ENCODE data around the gene RPAP2. TPM values are rescaled to one million over a fixed set of nuclear protein-coding genes. Genes with fewer than 3 reads are reported as not detected.

The RPAP2 gene
- polyA plus RNA-seq, 2 of the 4 experiments (the other 2 are of a cell fraction): 5.8 to 18.5 TPM

GRCh38 chr1:92362970-92363369, 64.1 kb downstream of the RPAP2 start:
- WGBS (ENCODE audit: missing lambda C conversion rate): 85% methylated on average over 3 of the region's 3 CpGs
- POLR2A ChIA-PET: no interaction called here
- no peak for ATAC-seq
- no peak for TF ChIP-seq HOXB13 (CRISPR knock-in tag; IDR thresholded peaks at IDR 0.05; ENCODE audit: low read depth)
- H3K4me2 ChIP-seq: no peak overlapping the region
- H3K27ac ChIP-seq: no peak overlapping the region
- H3K4me3 ChIP-seq: no peak overlapping the region
- no peak for FAIRE-seq
- 0 out of 3 replicates have a peak, but pooled peaks cover 3% of the 10 kb centered on the region for H3K4me1 ChIP-seq
- no peaks in the 10 kb centered on the region for H3K9me3 ChIP-seq
- CTCF ChIA-PET: no interaction called here
- DNase-seq (ENCODE audit: low read depth in 1 of 2, low spot score in 1 of 2): no peak

- TF ChIP-seq FOSB (CRISPR knock-in tag; IDR thresholded peaks at IDR 0.05) (no peak), EHF (CRISPR knock-in tag; IDR thresholded peaks at IDR 0.05) (no peak), BHLHE40 (IDR thresholded peaks at IDR 0.05; ENCODE audit: low read depth, low read length) (no peak), ELK1 (IDR thresholded peaks at IDR 0.05; ENCODE audit: low read depth, low read length) (no peak), MAFK (IDR thresholded peaks at IDR 0.05; ENCODE audit: partially characterized antibody) (no peak), E2F6 (IDR thresholded peaks at IDR 0.05; ENCODE audit: borderline replicate concordance, low read depth) (no peak), FOXS1 (CRISPR knock-in tag; IDR thresholded peaks at IDR 0.05) (no peak), ZSCAN20 (CRISPR knock-in tag; IDR thresholded peaks at IDR 0.05) (no peak), CTCF (IDR thresholded peaks at IDR 0.05) (no peak), EHMT2 (IDR thresholded peaks at IDR 0.05; ENCODE audit: low read depth) (no peak)
- Histone ChIP-seq H3K4me1 (0 out of 3 replicates have a peak, but pooled peaks cover 3% of the 10 kb centered on the region), H3K4me3 (no peak overlapping the region), H3K27ac (no peak overlapping the region), H3K4me2 (no peak overlapping the region), H3K9me3 (no peaks in the 10 kb centered on the region)
- ChIA-PET POLR2A (no interaction called here), CTCF (no interaction called here)
- ATAC-seq (no peak), FAIRE-seq (no peak), DNase-seq (ENCODE audit: low read depth in 1 of 2, low spot score in 1 of 2) (no peak)
- WGBS (ENCODE audit: missing lambda C conversion rate): 99% methylated on average over 3 of the region's 3 CpGs
These were observed 64.5 kb downstream of the RPAP2 start for GRCh38 chr1:92363401-92363800.

- POLR2A ChIA-PET: no interaction called here
These were observed 66.7 kb downstream of the RPAP2 start for GRCh38 chr1:92365378-92366039.

More at GRCh38 chr1:92365378-92366039, 66.7 kb downstream of the RPAP2 start:
- CTCF ChIA-PET: no interaction called here
- TF ChIP-seq ZC3H11A (IDR thresholded peaks at IDR 0.05): no peak
- no peak for TF ChIP-seq FOSL2 (IDR thresholded peaks at IDR 0.05)
- no peak for TF ChIP-seq FOSL2 (CRISPR knock-in tag; IDR thresholded peaks at IDR 0.05)
- TF ChIP-seq CHD4 (IDR thresholded peaks at IDR 0.05; ENCODE audit: borderline replicate concordance): no peak
- TF ChIP-seq SREBF2 (IDR thresholded peaks at IDR 0.05): no peak
- TF ChIP-seq MYC (IDR thresholded peaks at IDR 0.05; ENCODE audit: borderline replicate concordance, low read length): no peak
- TF ChIP-seq MAFK (IDR thresholded peaks at IDR 0.05; ENCODE audit: partially characterized antibody): no peak
- TF ChIP-seq JUN (IDR thresholded peaks at IDR 0.05): no peak
- no peak for TF ChIP-seq GATA3 (IDR thresholded peaks at IDR 0.05; ENCODE audit: borderline replicate concordance)
- no peak for TF ChIP-seq CEBPB (IDR thresholded peaks at IDR 0.05)
- TF ChIP-seq RNF2 (IDR thresholded peaks at IDR 0.05; ENCODE audit: borderline replicate concordance, low read depth): no peak
- no peak for TF ChIP-seq KDM1A (IDR thresholded peaks at IDR 0.05; ENCODE audit: low read depth)
- no peak for TF ChIP-seq BHLHE40 (IDR thresholded peaks at IDR 0.05; ENCODE audit: low read depth, low read length)
- TF ChIP-seq MAX (IDR thresholded peaks at IDR 0.05): no peak
- FAIRE-seq (no peak), DNase-seq (ENCODE audit: low read depth in 1 of 2, low spot score in 1 of 2) (no peak), ATAC-seq (no peak)
- 69% methylated on average over 4 of the region's 4 CpGs for WGBS (ENCODE audit: missing lambda C conversion rate)
- no peak overlapping the region for H3K4me2 ChIP-seq
- H3K9me3 ChIP-seq: no peaks in the 10 kb centered on the region
- no peaks in the 10 kb centered on the region for H3K4me1 ChIP-seq
- H3K27ac ChIP-seq: no peak overlapping the region
- no peak overlapping the region for H3K4me3 ChIP-seq
